MM.1S (cell line): ENCODE measurements around the gene SANBR.

Experiments used
- CTCF ChIP-seq: fragments of 300-600 bp; sonication (generic); IDR thresholded peaks from 2 replicates; pipeline ENCODE4 v1.5.1; 2016; ENCODE audit warnings: antibody characterized with exemption, low read length, mixed read lengths
- EZH2 ChIP-seq: fragments of 300-600 bp; sonication (generic); optimal IDR thresholded peaks from 2 replicates; pipeline ENCODE3; 2017; ENCODE audit warnings: low read depth, mild to moderate bottlenecking, antibody characterized with exemption, low read length, mixed read lengths
- EZH2phosphoT487 ChIP-seq: fragments of 300-600 bp; sonication (generic); IDR thresholded peaks from 2 replicates; pipeline ENCODE4 v1.6.1; 2018; ENCODE audit warnings: antibody characterized with exemption, low read length

- TF ChIP-seq EZH2 = no peak
- TF ChIP-seq EZH2phosphoT487 = no peak
- no peak for TF ChIP-seq CTCF
These were observed 20.2 kb downstream of the SANBR start for GRCh38 chr2:61085883-61086282.
